ENCODE results near the gene LCA5L. TPM values are rescaled to one million over a fixed set of nuclear protein-coding genes. Genes with fewer than 3 reads are reported as not detected.

Gene LCA5L
- polyA plus RNA-seq, 2 donors = 0.31 to 0.48 TPM

GRCh38 chr21:39472786-39473185 lies 27.2 kb upstream of the LCA5L start:
- Histone ChIP-seq H3K9me3 (ENCODE audit: control insufficient read depth in 2 of 2, insufficient read depth in 1 of 2, low read depth in 1 of 2, low read length in 1 of 2) (no peaks in the 10 kb centered on the region), H3K4me1 (ENCODE audit: control insufficient read depth in 2 of 2, insufficient read depth in 2 of 2, low read length in 1 of 2) (no peaks in the 10 kb centered on the region), H3K27ac (ENCODE audit: low read depth in 2 of 2, low read length in 1 of 2) (no peak overlapping the region), H3K4me3 (ENCODE audit: low read depth in 1 of 2, low read length in 2 of 2) (no peak overlapping the region), H3K27me3 (ENCODE audit: control insufficient read depth in 1 of 2, insufficient read depth in 2 of 2, low read length in 2 of 2) (no peaks in the 10 kb centered on the region), H3K36me3 (ENCODE audit: control insufficient read depth in 2 of 2, insufficient read depth in 2 of 2, low read length in 1 of 2) (no peaks in the 10 kb centered on the region)
- WGBS, 2 donors = 83 to 85% methylated on average over 4 of the region's 4 CpGs

DNA sequence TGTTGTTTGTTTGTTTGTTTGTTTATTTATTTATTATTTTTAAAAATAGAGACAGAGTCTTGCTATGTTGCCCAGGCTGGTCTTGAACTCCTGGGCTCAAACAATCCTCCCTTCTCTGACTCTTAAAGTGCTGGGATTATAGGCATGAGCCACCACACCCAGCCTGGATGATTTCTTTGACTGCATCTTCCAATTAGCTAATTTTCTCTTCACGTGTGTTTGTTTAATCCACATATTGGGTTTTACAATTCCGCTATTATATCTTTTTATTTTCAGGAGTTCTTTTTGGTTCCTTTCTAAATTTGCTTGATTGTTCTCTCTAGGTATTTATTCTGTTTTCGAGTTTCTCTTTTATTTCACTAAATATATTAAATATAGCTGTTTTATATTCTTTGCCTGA lies 26.0 kb upstream of the LCA5L start:
- Histone ChIP-seq H3K4me1 (ENCODE audit: control insufficient read depth in 2 of 2, insufficient read depth in 2 of 2, low read length in 1 of 2) (no peaks in the 10 kb centered on the region), H3K36me3 (ENCODE audit: control insufficient read depth in 2 of 2, insufficient read depth in 2 of 2, low read length in 1 of 2) (no peaks in the 10 kb centered on the region), H3K27me3 (ENCODE audit: control insufficient read depth in 1 of 2, insufficient read depth in 2 of 2, low read length in 2 of 2) (no peaks in the 10 kb centered on the region), H3K9me3 (ENCODE audit: control insufficient read depth in 2 of 2, insufficient read depth in 1 of 2, low read depth in 1 of 2, low read length in 1 of 2) (no peaks in the 10 kb centered on the region), H3K27ac (ENCODE audit: low read depth in 2 of 2, low read length in 1 of 2) (no peak overlapping the region), H3K4me3 (ENCODE audit: low read depth in 1 of 2, low read length in 2 of 2) (no peak overlapping the region)
- 90 to 96% methylated on average over 3 of the region's 3 CpGs for WGBS, 2 donors

DNA sequence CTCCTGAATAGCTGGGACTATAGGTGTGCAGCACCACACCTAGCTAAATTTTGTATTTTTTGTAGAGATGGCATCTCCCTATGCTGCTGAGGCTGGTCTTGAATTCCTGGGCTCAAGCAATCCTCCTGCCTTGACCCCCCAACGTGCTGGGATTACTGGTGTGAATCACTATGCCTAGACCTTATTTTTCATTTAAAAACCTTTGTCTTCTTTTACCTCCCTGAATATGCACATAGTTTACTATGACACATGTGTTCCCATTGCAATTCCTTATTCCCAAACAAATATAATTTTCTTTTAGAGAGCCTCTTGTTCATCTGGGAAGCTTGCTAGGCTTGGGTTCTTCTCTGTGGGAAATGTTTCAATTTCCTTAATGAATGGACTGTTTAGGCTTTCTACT lies 23.0 kb upstream of the LCA5L start:
- 79 to 84% methylated on average over 1 of the region's 1 CpG for WGBS, 2 donors
- no peaks in the 10 kb centered on the region for H3K4me1 ChIP-seq (ENCODE audit: control insufficient read depth in 2 of 2, insufficient read depth in 2 of 2, low read length in 1 of 2)
- H3K27me3 ChIP-seq (ENCODE audit: control insufficient read depth in 1 of 2, insufficient read depth in 2 of 2, low read length in 2 of 2) = no peaks in the 10 kb centered on the region
- no peak overlapping the region for H3K4me3 ChIP-seq (ENCODE audit: low read depth in 1 of 2, low read length in 2 of 2)
- H3K27ac ChIP-seq (ENCODE audit: low read depth in 2 of 2, low read length in 1 of 2) = no peak overlapping the region
- no peaks in the 10 kb centered on the region for H3K9me3 ChIP-seq (ENCODE audit: control insufficient read depth in 2 of 2, insufficient read depth in 1 of 2, low read depth in 1 of 2, low read length in 1 of 2)
- H3K36me3 ChIP-seq (ENCODE audit: control insufficient read depth in 2 of 2, insufficient read depth in 2 of 2, low read length in 1 of 2) = no peaks in the 10 kb centered on the region

DNA sequence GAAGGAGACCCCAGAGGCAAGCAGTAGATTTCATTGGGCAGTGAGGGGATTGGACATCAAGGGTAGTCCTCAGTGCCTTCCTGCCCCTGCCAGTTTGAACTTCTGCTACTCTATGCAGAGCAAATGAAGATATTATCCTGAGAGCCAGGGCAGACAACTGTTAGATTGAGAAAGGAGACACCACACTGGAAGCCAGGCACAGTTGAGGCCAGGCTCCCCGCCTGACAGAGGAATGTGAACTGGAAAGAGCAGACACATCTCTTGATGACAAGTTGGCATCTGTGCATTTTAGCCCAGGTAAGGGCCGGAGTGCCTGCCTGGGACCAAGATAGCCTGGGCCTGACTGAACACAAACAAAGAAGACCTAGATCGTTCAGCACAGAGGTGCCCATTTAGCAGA lies 22.2 kb upstream of the LCA5L start:
- no peaks in the 10 kb centered on the region for H3K36me3 ChIP-seq (ENCODE audit: control insufficient read depth in 2 of 2, insufficient read depth in 2 of 2, low read length in 1 of 2)
- WGBS, 2 donors = 78 to 85% methylated on average over 3 of the region's 3 CpGs

GRCh38 chr21:39466584-39466983 lies 21.0 kb upstream of the LCA5L start:
- Histone ChIP-seq H3K9me3 (ENCODE audit: control insufficient read depth in 2 of 2, insufficient read depth in 1 of 2, low read depth in 1 of 2, low read length in 1 of 2) (no peaks in the 10 kb centered on the region), H3K27me3 (ENCODE audit: control insufficient read depth in 1 of 2, insufficient read depth in 2 of 2, low read length in 2 of 2) (no peaks in the 10 kb centered on the region), H3K36me3 (ENCODE audit: control insufficient read depth in 2 of 2, insufficient read depth in 2 of 2, low read length in 1 of 2) (no peaks in the 10 kb centered on the region), H3K4me3 (ENCODE audit: low read depth in 1 of 2, low read length in 2 of 2) (no peak overlapping the region), H3K4me1 (ENCODE audit: control insufficient read depth in 2 of 2, insufficient read depth in 2 of 2, low read length in 1 of 2) (no peaks in the 10 kb centered on the region), H3K27ac (ENCODE audit: low read depth in 2 of 2, low read length in 1 of 2) (no peak overlapping the region)

More for the DNA sequence above, 22.2 kb upstream of the LCA5L start:
- Histone ChIP-seq H3K4me1 (ENCODE audit: control insufficient read depth in 2 of 2, insufficient read depth in 2 of 2, low read length in 1 of 2) (no peaks in the 10 kb centered on the region), H3K27ac (ENCODE audit: low read depth in 2 of 2, low read length in 1 of 2) (no peak overlapping the region), H3K9me3 (ENCODE audit: control insufficient read depth in 2 of 2, insufficient read depth in 1 of 2, low read depth in 1 of 2, low read length in 1 of 2) (no peaks in the 10 kb centered on the region), H3K27me3 (ENCODE audit: control insufficient read depth in 1 of 2, insufficient read depth in 2 of 2, low read length in 2 of 2) (no peaks in the 10 kb centered on the region), H3K4me3 (ENCODE audit: low read depth in 1 of 2, low read length in 2 of 2) (no peak overlapping the region)

DNA sequence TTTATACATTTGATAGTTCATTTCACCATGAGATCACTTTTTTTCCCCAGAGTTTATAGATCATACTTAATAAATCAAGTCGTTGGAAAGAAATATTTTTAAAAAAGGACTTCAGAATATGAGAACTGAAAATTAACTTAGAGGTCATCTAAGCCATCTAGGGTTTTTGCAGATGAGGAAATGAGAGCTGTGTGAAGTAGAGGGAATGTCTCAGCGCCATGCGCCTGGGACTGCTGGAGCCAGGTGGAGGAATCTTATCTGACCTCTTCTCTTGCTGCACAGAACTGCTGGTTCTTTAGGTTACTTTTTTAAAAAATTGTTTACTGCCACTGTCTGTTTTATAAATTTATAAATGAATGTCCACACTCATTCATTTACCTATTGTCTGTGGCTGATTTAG lies 17.7 kb upstream of the LCA5L start:
- H3K36me3 ChIP-seq (ENCODE audit: control insufficient read depth in 2 of 2, insufficient read depth in 2 of 2, low read length in 1 of 2) = no peaks in the 10 kb centered on the region
- WGBS, 2 donors = 82 to 83% methylated on average over 3 of the region's 3 CpGs
- no peaks in the 10 kb centered on the region for H3K9me3 ChIP-seq (ENCODE audit: control insufficient read depth in 2 of 2, insufficient read depth in 1 of 2, low read depth in 1 of 2, low read length in 1 of 2)
- no peaks in the 10 kb centered on the region for H3K27me3 ChIP-seq (ENCODE audit: control insufficient read depth in 1 of 2, insufficient read depth in 2 of 2, low read length in 2 of 2)
- H3K27ac ChIP-seq (ENCODE audit: low read depth in 2 of 2, low read length in 1 of 2) = no peak overlapping the region
- no peaks in the 10 kb centered on the region for H3K4me1 ChIP-seq (ENCODE audit: control insufficient read depth in 2 of 2, insufficient read depth in 2 of 2, low read length in 1 of 2)
- H3K4me3 ChIP-seq (ENCODE audit: low read depth in 1 of 2, low read length in 2 of 2) = no peak overlapping the region

GRCh38 chr21:39461419-39461818 lies 15.8 kb upstream of the LCA5L start:
- 77 to 79% methylated on average over 3 of the region's 3 CpGs for WGBS, 2 donors
- no peak overlapping the region for H3K27ac ChIP-seq (ENCODE audit: low read depth in 2 of 2, low read length in 1 of 2)
- H3K4me1 ChIP-seq (ENCODE audit: control insufficient read depth in 2 of 2, insufficient read depth in 2 of 2, low read length in 1 of 2) = no peaks in the 10 kb centered on the region
- H3K36me3 ChIP-seq (ENCODE audit: control insufficient read depth in 2 of 2, insufficient read depth in 2 of 2, low read length in 1 of 2) = no peaks in the 10 kb centered on the region
- H3K9me3 ChIP-seq (ENCODE audit: control insufficient read depth in 2 of 2, insufficient read depth in 1 of 2, low read depth in 1 of 2, low read length in 1 of 2) = no peaks in the 10 kb centered on the region
- no peak overlapping the region for H3K4me3 ChIP-seq (ENCODE audit: low read depth in 1 of 2, low read length in 2 of 2)
- H3K27me3 ChIP-seq (ENCODE audit: control insufficient read depth in 1 of 2, insufficient read depth in 2 of 2, low read length in 2 of 2) = no peaks in the 10 kb centered on the region

GRCh38 chr21:39456665-39457064 lies 11.1 kb upstream of the LCA5L start:
- no peaks in the 10 kb centered on the region for H3K4me1 ChIP-seq (ENCODE audit: control insufficient read depth in 2 of 2, insufficient read depth in 2 of 2, low read length in 1 of 2)
- H3K4me3 ChIP-seq (ENCODE audit: low read depth in 1 of 2, low read length in 2 of 2) = no peak overlapping the region
- H3K9me3 ChIP-seq (ENCODE audit: control insufficient read depth in 2 of 2, insufficient read depth in 1 of 2, low read depth in 1 of 2, low read length in 1 of 2) = no peaks in the 10 kb centered on the region
- no peak overlapping the region for H3K27ac ChIP-seq (ENCODE audit: low read depth in 2 of 2, low read length in 1 of 2)
- 83 to 88% methylated on average over 3 of the region's 3 CpGs for WGBS, 2 donors
- no peaks in the 10 kb centered on the region for H3K36me3 ChIP-seq (ENCODE audit: control insufficient read depth in 2 of 2, insufficient read depth in 2 of 2, low read length in 1 of 2)
- H3K27me3 ChIP-seq (ENCODE audit: control insufficient read depth in 1 of 2, insufficient read depth in 2 of 2, low read length in 2 of 2) = no peaks in the 10 kb centered on the region

- H3K27me3 ChIP-seq (ENCODE audit: control insufficient read depth in 1 of 2, insufficient read depth in 2 of 2, low read length in 2 of 2) = no peaks in the 10 kb centered on the region
- H3K27ac ChIP-seq (ENCODE audit: low read depth in 2 of 2, low read length in 1 of 2) = no peak overlapping the region
- no peaks in the 10 kb centered on the region for H3K4me1 ChIP-seq (ENCODE audit: control insufficient read depth in 2 of 2, insufficient read depth in 2 of 2, low read length in 1 of 2)
- H3K9me3 ChIP-seq (ENCODE audit: control insufficient read depth in 2 of 2, insufficient read depth in 1 of 2, low read depth in 1 of 2, low read length in 1 of 2) = no peaks in the 10 kb centered on the region
- no peaks in the 10 kb centered on the region for H3K36me3 ChIP-seq (ENCODE audit: control insufficient read depth in 2 of 2, insufficient read depth in 2 of 2, low read length in 1 of 2)
- WGBS, 2 donors = 69% methylated on average over 6 of the region's 6 CpGs
- no peak overlapping the region for H3K4me3 ChIP-seq (ENCODE audit: low read depth in 1 of 2, low read length in 2 of 2)
Observed at GRCh38 chr21:39454949-39455668, 9.5 kb upstream of the LCA5L start.

- H3K4me1 ChIP-seq (ENCODE audit: control insufficient read depth in 2 of 2, insufficient read depth in 2 of 2, low read length in 1 of 2) = no peaks in the 10 kb centered on the region
- H3K4me3 ChIP-seq (ENCODE audit: low read depth in 1 of 2, low read length in 2 of 2) = no peak overlapping the region
- H3K9me3 ChIP-seq (ENCODE audit: control insufficient read depth in 2 of 2, insufficient read depth in 1 of 2, low read depth in 1 of 2, low read length in 1 of 2) = no peaks in the 10 kb centered on the region
- 90 to 92% methylated on average over 4 of the region's 4 CpGs for WGBS, 2 donors
- no peaks in the 10 kb centered on the region for H3K27me3 ChIP-seq (ENCODE audit: control insufficient read depth in 1 of 2, insufficient read depth in 2 of 2, low read length in 2 of 2)
- H3K36me3 ChIP-seq (ENCODE audit: control insufficient read depth in 2 of 2, insufficient read depth in 2 of 2, low read length in 1 of 2) = no peaks in the 10 kb centered on the region
- H3K27ac ChIP-seq (ENCODE audit: low read depth in 2 of 2, low read length in 1 of 2) = no peak overlapping the region
Observed at GRCh38 chr21:39453571-39454179, 8.1 kb upstream of the LCA5L start.

Measured in esophagus (tissue), 2 donors.